ENCODE measurements around the gene SNCB.

The SNCB gene

DNA sequence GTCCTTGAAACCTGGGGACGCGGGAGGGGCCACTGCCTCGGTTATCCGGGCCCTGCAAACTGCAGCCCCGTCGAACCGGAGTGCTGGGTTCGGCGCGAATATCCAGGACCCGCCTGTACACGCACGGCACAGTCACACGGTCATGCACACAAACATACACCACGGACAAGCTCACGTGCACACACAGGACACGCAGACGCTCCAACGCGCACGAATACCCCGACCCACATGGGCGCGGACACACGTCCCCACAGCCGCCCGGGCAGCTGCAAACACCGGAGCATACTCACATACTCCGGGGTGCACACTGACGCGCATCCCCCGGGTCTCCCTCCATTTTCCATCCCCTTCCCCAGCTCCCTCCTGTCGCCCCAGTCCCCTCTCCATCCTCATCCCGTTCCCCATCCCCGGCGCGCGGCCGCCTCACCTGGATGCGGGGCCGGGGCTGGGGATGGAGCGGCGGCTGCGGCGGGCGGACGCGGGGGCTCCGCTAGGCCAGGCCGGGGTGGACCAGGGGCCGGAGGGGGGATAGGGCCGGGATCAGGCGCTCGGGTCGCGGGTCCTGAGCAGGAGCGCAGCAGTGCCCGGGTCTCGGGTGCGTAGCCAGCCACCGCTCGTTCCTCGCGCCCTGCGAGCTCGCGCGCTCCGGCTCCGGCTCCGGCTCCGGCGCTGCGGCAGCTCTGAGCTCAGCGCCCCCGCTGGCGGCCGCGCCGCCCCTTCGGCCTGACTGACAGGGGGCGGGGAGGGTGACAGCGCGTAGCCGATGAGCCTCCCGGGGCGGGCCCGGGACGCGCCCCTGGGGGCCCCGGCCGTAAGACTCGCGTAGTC is at the start of gene SNCB, which contains the start of gene EIF4E1B:
Gene SNCB, minus strand, starts transcription at position 682 of the 828 bp plus-strand sequence. CDS start 880 bp downstream, outside the sequence.
Gene EIF4E1B, plus strand, starts transcription at position 823 of the 828 bp plus-strand sequence. CDS start 12,113 bp downstream, outside the sequence.
- DNase-seq (ENCODE audit: low read depth in 2 of 2), result peak in 1 of 2 donors; percentile 27

DNA sequence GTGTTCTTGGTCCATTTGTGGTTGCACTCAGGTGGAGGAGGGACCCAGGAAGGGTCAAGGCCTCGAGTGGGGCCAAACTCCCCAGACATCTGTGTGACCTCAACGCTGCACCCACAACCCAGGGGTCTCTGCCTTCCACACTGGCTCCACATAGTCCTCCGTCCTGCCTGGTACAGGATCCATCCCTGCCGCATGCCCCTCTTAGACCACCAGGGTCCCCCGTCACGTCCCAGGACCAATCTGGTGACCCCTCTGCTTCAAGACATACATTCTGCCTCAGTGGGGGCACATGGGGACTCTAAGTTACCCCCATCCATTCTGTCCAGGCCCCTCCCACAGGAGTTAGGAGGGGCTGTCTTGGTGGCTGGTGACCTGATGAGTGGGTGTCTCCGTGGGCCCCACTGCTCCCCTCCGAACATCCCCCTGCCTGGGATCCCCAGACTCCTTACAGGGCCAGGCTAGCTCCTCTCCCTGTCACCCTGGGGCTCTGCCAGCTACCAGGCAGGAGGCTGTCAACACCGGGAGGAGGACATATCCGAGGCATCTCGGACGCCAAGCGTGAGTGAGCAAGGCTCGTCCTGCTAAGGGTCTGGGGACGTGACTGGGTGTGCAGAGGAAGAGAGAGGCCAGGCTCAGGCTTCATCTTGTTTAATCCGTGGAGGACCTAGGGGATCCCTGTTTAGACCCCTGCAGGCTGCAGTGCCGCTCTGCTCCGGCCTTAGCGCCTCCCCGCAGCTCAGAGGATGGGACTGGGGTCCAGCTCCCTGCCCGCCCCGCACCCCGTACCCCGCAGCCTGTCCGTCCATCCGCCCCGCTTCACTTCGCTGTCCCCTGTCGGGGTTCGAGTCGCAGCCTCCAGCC is 49.3 kb upstream of the SNCB start:
- DNase-seq (ENCODE audit: low read depth in 2 of 2), result no peak

DNA sequence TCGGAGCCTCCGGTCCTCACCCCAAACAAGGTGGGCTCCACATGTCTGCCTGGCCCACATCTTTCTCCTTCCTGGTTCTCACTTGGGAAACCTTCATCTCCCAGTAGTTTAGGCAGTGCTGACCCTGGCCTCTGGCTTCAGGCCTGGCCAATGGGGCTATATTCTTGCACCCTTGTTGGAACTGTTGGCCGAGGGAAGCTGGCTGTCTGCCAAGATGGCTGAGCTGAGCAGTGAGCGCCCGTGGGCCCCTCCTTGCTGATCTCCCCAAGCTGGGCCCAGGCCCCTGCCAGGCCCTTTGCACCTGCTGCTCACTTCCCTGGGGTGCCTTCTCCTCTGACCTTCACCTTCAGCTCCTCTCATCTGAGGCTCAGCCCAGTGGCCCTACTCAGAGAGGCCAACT is 48.2 kb upstream of the SNCB start:
- DNase-seq (ENCODE audit: low read depth in 2 of 2), result no peak

DNA sequence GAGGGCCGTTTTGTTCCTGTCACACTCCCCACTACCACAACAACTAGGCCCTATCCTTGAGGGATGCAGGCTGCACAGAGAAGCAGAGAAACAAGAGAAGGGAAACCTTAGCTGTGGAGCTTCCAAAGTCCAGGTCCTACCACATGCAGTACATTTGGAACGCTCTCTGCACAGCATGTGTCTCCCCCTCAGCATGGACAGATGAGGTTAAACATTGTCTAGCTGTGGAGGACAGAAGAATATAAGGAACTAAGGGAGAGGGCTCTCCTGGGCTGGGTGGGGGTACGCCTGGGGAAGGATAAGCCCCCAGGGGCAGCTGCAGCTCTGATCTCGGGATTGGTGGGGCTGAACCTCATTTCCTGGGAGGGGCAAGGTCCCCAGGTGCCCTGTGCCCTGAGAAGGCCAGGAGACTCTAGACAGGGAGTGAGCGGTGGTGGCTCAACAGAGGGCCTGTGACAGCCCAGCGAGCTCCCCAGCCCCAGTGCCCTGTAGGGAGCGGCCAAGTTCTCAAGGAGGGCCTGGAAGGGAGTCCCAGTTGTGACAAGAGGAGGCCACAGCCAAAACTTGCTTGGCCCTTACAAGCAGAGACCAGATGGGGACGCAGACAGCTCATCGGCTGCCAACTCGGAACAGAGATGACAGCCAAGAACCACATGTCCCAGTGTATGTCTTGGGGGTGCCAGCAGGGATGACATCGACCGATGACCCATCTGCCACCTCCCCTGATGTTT is 47.0 kb upstream of the SNCB start:
- DNase-seq (ENCODE audit: low read depth in 2 of 2), result no peak

DNA sequence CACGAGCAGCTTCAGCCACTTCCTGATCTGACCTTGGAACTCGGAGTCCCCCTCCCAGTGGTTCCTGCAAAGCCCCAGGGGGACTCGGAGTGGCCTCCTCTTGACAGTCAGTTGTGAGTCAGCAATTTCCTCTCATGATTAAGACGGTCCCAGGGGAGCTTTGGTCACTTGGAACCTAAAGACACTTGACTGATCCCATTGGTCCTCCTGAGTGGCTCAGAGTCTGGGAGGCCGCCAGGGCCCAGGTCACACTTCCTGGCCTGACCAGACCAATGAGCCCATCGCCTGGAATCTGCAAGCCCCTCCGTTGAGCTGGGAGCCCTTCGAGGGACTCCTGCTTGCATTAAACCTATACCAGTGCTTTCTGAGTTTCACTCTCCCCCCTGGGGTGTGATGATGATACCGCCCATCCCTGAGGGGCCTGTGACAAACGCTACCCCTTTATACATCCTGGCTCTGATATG is 46.1 kb upstream of the SNCB start:
- DNase-seq (ENCODE audit: low read depth in 2 of 2), result no peak

DNA sequence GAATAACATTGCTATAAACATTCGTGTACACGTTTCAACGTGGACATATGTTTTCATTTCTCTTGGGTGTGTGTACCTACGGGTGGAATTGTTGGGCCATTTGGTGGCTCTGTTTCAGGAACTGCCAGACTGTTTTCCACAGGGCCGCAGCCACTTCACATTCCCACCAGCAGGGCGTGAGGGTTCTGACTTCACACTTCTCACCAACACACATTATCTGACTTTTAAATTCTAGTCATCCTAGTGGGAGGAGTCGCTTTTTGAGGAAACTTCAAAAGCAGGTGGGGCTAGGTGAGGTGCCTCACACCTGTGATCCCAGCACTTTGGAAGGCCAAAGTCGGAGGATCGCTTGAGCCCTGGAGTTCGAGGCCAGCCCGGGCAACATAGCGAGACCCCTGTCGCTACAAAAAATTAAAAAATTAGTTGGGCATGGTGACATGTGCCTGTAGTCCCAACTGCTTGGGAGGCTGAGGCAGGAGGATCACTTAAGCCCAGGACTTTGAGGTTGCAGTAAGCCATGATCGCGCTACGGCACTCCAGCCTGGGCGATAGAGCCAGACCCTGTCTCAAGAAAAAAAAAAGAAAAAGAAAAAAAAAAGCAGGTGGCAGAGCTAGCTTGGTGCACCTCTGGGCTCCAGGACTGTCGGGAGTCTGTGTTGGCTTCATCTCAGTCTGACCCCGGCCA is 45.5 kb upstream of the SNCB start:
- DNase-seq (ENCODE audit: low read depth in 2 of 2), result no peak

DNA sequence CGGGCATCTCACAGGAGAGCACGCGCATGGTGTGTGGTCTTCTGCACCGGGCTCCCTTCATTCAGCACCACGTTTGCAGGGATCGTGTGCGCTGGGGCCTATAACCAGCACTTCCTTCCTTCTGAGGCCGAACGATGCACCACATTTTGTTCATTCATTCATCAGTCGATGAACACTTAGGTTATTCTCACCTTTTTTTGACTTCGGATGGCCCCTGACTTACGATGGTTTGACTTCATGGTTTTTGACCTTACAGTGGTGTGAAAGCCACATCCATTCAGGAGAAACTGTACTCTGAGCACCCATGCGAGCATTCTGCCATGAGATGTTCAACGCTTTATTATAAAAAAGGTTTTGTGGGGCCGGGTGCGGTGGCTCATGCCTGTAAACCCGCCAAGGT is 44.5 kb upstream of the SNCB start:
- DNase-seq (ENCODE audit: low read depth in 2 of 2), result no peak

DNA sequence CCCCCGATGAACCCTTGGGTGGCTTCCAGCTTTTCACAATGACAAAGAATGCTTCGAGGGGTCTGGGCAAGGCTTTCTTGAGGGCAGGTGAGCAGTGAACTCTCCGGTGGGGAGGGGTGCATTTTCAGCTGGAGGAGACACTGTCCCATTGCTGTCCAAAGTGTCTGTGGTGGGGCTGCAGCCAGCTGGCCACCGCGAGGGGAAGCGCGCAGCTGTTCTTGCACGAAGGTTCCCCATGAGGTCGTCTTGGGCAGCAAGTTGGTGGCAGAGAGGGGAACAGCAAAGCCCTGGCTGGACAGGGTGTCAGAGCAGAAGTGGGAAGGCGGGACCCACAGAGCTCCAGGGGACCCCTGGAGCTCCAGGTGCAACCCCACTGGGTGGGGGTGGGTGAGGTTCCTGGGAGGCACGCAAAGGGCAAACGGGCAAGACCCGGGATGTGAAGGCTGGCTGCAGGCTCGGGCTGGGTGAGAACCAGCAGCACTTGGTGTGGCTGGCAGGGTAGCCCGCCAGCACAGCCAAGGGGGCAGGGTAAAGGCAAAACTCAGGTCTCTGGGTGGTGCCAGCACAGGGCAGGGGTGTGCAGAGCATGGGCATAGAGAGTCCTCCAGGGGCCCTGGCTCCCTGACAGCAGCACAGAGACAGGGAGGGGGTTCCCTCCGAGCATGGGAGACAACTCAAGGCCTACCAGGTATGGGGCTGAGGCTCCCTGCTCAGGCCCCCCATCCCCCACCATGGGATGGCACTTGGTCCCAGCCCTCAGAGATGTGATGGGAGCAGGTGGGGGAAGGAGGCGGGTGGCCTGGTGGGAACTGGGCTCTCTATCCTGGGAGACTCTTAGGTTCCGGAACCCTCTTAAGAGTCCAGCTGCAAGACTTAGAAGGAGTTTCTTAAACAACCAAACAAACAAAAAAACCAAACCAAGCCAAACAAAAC is 43.6 kb upstream of the SNCB start:
- DNase-seq (ENCODE audit: low read depth in 2 of 2), result no peak

DNA sequence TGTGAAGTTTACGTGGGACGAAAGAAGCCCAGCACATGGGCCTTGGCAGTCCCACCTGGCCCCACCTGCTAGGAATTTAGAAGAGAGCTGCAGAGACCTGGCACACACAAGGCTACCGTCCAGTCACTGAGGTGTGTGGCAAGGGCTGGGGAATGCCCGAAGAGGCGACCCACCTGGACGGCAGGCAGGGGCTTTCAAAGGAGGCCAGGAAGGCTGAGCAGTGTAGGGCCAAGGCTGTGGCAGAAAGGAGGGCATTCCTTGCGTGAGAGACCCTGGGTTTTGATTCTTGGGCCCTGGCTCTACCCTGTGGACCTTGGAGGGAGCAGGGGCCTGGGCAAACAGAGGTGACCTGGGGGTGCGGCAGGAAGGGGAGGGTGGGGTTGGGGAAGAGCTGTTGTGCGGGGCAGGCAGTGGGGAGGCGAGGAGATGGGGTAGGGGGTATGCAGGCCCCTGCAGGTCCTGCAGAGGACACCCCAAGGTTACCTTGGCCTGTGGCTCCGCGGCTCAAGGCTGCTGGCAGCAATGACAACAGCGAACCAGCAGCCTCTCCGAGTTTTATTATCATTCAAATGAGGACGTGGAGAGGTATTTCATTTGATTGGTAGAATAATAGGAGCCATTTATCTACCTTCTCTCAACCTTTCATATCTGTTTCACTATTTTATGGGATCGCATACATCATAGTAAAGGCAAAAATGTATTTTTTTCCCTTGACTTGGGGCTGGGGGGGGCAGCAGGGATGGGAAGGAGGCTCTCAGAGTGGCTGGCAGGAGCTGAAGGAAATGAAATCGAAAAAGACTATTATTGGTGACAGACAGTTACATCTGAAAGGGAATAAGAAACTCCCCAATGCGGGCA is 41.8 kb upstream of the SNCB start:
- no peak for DNase-seq (ENCODE audit: low read depth in 2 of 2)

DNA sequence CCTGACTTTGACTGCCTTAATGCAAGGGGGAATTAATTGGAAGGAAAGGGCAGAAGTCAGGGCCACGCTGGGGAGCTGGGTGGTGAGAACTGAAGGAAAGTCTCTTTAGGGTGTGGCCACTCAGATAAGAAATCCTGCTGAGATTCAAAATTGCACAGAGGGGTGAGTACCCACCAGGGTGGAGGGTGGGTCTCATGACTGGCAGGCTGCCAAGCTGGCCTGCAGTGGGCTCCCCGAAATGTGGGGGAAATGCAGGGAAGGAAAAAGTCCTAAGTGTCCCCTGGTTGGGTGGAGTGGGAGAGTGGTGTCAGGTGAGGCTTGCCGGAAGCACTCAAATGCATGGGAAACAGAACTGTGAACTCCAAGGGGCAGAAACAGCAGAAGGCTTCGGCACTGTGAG is 41.1 kb upstream of the SNCB start:
- DNase-seq (ENCODE audit: low read depth in 2 of 2), result no peak

DNA sequence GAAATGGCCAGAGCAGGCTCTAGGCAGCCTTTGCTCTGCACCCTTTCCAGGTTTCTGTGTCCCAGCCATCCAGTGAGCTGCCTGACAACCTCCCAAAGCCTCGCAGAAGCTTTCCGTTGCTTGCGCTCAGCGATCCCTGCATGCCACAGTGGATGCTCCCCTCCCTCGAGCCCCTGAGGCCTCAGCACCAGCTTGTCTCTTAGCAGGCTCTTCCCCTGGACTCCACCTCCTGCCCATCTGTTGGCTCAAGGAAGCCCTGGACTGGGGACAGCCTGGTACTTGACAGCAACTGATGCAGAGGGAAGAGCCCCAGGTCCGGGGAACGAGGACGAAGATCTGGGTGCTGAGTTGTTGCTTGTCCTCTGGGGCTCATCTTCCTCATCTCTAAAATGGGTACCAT is 40.1 kb upstream of the SNCB start:
- no peak for DNase-seq (ENCODE audit: low read depth in 2 of 2)

DNA sequence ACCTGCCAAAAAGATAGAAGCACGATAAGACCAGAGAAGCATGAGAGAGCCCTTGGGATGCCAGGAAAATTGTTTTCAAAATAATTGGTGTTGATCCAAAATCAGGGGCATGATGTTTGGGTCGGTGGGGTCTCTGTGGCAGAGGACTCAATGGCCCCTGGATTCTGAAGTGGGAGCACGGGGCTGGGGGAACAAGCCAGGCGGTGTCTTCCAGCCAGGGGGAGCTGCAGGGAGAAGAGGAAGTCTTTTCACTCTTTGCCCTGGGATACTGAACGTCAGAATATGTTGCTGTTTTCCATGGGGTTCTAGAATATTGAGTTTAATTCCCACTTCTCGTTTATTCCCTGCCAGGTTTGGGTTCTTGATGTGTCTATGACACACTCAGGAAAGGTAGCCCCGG is 37.3 kb upstream of the SNCB start:
- DNase-seq (ENCODE audit: low read depth in 2 of 2), result no peak

DNA sequence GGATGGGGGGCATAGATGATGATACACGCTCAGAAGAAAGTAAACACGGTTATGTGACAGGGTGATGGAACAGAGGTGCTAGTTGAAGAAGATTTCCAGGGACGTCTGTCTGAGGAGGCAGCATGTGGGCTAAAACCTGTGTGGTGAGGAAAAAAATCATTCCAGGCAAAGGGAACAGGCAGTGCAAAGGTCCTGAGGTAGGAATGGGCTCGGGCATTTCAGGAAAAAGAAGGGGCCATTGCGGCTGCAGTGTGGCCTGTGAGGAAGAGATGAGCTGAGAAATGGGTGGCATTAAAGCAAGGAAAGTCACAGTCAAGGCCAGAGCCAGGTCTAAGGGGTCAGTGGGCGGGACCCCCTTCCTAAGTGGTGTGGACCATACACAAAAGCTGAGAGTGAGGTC is 35.2 kb upstream of the SNCB start:
- no peak for DNase-seq (ENCODE audit: low read depth in 2 of 2)

DNA sequence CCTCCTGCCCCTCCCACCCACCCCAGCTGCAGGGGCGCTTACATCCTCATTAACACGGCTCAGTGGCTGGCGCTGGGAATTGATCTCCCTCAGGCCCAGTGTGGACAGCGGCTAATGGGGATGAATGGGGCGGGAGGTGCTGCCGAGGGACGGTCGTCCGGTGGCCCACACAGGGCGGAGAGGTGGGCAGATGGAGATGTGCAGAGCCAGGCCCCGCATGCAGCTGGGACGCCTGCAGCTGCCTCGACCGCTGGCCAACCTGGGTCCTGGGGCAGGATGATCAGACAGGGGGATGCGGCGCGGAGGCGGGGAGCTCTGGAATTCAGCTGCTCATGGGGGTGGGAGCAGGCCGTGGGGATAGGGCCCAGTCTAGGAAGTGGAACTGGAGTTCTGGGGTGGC is 34.6 kb upstream of the SNCB start:
- no peak for DNase-seq (ENCODE audit: low read depth in 2 of 2)

DNA sequence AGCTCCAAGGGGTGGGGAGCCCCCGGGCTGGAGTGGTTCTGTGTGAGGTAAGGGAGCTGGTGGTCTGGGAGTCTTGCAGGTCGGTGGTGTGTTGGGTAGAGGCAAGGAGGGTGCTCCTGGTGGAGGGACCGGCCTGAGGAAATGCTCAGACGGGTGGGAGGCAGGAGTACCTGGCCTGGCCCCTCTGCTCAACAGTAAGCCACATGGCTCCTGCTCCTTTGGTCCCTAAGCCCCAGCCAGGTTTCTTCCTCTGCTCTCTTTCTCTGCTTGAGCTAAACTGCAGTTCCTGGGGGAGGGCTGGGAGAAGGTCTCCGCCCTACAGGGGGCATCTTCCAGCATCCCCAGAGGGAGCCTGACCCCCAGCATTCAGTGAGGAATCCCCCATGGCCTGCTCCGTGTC is 34.1 kb upstream of the SNCB start:
- no peak for DNase-seq (ENCODE audit: low read depth in 2 of 2)

DNA sequence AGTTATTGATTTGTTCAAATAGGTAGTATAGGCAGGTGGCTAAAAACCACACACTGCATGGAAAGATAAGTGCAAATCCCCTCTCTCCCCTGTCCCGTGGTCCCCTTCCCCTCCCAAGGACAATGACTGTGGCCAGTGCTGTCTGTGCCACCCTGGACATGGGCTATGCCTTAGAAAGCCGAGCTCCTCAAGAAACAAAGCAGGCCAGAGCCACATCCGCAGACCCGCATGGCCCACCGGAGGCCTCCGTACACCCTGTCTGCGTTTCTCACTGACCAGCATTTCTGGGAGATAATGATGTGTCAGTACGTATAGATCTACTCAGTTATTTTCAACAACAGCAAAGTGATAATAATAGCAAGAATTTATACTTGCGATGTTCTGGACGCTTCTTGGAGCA is 33.2 kb upstream of the SNCB start:
- DNase-seq (ENCODE audit: low read depth in 2 of 2), result no peak

DNA sequence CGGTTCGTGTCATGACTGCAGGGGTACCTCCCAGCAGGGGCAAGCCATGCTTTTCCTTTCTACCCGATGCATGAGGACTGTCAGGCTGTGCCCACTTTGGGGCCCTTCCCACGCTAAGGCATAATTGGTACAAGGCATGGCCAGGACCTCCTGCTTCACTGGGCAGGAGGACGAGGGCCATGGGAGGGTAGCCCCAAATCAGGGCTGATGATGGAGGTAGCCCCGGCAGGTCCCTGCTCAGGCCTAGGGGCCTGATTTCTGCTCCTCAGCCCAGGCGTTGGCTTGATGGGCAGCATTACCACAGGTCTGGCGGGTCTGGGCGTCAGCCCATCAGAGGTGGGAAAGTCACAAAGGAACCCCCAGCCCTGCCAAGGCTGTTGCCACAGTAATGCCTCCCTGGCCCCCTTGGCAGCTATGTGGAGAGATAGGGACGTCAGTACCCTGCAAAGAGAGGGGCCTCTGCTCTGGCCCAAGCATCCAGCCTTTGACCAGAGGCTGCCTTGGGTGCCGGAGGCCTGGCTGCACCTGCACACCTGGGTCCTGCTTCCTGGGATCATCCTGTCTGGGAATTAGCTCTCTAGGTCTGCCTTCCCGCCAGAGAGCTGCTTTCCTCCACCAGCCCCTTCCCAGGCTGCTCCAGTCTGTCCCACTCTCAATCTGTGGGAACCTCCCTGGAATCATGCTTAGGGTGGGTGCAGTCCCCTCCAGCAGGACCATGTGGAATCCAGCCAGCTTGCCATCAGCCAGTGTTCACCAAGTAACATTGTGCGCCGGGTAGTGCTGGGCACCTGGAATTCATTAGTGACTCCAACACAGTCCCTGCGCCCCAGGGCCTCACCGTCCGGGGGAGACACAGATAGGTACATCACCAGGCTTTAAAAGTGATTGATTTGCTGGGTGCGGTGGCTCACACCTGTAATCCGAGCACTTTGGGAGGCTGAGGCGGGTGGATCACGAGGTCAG is 32.3 kb upstream of the SNCB start:
- no peak for DNase-seq (ENCODE audit: low read depth in 2 of 2)

DNA sequence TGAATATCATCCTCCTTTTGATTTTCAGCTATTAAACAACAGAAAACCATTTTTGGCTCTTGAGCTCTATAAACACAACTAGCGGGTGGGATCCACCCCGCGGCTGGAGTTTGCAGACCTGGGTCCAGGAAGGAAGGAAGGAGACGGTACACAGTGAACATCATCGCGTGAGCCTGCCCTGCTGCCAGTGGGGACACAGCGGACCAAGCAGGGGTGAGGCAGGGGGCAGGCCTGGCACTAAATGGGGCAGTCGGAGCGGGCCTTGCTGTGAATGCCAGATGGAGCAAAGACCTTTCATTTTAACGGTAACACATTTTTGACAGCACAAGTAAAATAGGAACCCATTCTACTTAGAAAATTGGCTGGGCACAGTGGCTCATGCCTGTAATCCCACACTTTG is 31.3 kb upstream of the SNCB start:
- no peak for DNase-seq (ENCODE audit: low read depth in 2 of 2)

Measured in stimulated activated CD4-positive, alpha-beta T cell treated with anti-CD3 and anti-CD28 coated beads, Interleukin-1b, Interleukin-23, amount 100 ng/mL, for 1 hour (primary cell).